ENCODE measurements around the gene OR2V2.

DNA sequence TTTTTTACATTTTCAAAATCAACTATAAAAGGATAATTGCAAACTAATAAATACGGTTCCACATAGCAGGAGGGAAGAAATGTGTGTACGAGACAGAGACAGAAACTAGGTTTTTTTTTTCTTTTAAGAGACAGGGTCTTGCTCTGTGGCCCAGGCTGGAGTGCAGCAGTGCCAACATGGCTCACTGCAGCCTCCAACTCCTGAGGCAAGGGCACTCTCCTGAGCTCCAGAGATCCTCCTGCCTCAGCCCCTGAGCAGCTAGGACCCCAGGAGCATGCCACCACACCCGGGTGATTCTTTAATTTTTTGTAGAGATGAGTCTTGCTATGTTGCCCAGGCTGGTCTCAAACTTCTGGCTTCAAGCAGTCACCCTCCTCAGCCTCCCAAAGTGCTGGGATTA is 14.3 kb upstream of the OR2V2 start:
- TF ChIP-seq POLR2A (IDR thresholded peaks at IDR 0.05) (no peak), POLR2AphosphoS5 (IDR thresholded peaks at IDR 0.05) (no peak)
- TF ChIP-seq, protein P1, sequence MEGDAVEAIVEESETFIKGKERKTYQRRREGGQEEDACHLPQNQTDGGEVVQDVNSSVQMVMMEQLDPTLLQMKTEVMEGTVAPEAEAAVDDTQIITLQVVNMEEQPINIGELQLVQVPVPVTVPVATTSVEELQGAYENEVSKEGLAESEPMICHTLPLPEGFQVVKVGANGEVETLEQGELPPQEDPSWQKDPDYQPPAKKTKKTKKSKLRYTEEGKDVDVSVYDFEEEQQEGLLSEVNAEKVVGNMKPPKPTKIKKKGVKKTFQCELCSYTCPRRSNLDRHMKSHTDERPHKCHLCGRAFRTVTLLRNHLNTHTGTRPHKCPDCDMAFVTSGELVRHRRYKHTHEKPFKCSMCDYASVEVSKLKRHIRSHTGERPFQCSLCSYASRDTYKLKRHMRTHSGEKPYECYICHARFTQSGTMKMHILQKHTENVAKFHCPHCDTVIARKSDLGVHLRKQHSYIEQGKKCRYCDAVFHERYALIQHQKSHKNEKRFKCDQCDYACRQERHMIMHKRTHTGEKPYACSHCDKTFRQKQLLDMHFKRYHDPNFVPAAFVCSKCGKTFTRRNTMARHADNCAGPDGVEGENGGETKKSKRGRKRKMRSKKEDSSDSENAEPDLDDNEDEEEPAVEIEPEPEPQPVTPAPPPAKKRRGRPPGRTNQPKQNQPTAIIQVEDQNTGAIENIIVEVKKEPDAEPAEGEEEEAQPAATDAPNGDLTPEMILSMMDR (IDR thresholded peaks at IDR 0.05), result no peak
